Activated CD8-positive, alpha-beta memory T cell treated with anti-CD3 and anti-CD28 coated beads, Interleukin-2, amount 50 U/mL, for 48 hours (primary cell): ENCODE results near the gene TMEM37.

Experiments used
- DNase-seq: peaks from one replicate; pipeline ENCODE4 v3.0.0-alpha.2; 2020

Gene TMEM37

DNA sequence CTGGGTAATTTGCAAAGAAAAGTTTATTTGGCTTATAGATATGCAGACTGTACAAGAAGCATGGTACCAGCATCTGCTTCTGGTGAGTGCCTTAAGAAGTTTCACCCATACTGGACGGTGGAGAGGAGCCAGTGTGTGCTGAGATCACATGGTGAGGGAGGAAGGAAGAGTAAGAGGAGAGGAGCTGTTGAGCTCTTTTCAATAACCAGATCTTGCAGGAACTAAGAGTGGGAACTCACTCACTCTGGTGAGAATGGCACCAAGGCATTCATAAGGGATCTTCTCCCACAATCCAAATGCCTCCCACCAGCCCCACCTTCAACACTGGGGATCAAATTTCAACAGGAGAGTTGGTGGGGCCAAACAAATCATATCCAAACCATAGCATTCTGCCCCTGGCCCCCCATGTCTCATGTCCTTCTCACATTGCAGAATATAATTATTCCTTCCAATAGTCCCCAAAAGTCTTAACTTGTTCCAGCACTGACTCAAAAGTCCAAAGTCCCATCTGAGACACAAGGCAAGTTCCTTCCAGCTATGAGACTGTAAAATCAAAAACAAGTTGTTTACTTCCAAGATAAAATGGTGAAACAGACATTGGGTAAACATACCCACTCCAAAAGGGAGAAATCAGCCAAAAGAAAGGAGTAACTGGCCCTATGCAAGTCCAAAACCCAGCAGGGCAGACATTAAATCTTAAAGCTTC lies 11.7 kb upstream of the TMEM37 start:
- no peak for DNase-seq

- DNase-seq: no peak
Measured at GRCh38 chr2:119421304-119421703, 10.3 kb upstream of the TMEM37 start.

GRCh38 chr2:119421741-119422140 lies 9.9 kb upstream of the TMEM37 start:
- DNase-seq: no peak

DNA sequence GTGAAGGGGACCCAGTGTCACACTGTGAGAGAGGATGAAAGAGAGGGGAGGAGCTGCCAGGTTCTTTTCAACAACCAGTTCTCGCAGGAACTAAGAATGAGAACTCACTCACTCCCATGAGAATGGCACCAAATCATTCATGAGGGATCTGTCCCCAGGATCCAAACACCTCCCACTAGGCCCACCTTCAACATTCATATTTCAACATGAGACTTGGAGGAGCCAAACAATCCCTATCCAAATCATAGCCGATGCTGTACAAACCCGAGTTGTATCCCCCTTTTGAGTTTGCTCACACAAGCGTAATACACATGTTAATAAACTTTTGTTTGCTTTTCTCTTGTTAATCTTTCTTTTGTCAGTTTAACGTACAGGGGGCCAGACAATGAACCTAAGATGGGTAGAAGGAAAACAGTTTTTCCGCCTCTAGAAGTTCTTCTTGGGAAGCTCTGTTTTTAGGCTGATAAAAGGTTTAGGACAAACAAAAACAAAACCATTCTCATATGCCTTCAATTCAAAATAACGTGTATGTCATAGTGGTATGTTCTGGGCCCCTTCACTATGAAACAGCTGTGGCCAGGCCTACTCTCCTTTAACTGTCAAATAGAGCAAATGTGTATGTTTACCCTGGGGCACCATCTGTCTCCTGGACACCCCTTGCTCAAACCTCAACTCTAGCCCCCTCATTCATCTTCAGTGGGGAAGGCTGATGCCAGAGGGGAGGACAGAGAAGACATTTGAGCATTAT lies 9.1 kb upstream of the TMEM37 start:
- DNase-seq: no peak

DNA sequence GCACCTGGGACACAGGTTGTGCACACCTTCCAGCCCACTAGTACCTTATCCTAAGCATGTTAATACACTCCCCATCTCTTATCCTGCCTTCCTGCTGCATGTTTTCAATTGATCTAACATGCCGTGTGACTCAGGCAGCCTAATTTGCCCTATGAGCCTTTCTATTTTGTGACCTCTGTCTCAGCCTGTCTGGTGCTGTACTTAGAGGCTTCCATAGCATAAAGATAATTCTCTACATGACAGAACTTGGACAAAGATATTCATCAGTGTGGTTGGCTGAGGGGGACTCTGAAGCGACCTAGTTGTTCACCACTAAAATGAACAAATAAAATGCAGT lies 8.6 kb upstream of the TMEM37 start:
- DNase-seq: no peak

DNA sequence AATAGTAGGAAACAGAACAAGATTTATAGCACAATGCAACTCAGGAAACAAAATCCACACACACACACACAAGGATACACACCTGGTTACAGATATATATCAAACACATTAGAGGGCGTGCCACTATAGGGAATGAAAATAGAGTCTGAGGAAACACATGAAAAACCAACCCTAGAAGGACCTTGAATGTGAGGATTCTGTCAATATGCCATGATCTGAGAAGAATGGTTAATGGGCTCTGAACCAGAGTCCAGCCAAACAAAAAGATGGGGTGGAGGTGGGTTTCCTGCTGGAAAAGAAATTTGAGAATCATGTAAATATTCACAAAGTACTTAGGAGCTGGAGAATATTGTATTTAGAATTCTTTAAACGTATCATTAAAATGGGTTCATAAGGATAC lies 7.8 kb upstream of the TMEM37 start:
- DNase-seq: no peak

GRCh38 chr2:119424284-119425118 lies 7.2 kb upstream of the TMEM37 start:
- DNase-seq: no peak

GRCh38 chr2:119425119-119425405 lies 6.6 kb upstream of the TMEM37 start:
- no peak for DNase-seq

DNA sequence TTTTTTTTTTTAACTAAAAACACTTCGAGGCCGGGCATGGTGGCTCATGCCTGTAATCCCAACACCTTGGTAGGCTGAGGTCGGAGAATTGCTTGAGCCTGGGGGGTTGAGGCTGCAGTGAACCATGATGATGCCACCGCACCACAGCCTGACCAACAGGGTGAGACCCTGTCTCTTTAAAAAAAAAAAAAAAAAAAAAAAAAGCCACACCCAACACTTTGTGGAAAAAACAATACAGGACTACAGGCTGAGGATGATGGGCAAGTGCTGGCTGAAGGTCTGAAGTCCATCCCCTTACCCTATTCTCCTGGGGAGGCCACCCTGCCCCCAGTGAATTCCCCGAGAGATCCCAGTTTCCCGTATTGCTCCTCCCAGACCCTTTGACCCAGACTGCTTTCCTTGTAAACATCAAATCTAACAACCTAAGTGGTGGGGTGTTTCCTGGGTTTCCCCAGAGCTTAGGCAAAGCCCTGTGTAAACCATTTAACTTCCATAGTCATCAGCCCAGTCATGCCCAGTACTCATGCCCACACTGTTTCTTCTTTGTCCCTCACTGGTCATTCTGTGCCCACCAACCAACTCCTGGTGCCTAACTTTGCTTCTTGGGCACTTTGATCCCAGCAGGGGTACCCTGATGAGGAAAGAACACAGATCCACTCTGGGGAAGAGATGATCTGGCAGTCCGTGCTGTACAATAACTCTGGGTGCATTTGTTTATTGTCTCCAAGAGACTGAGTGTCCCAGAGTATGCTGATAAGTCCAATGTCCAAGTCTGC lies 5.8 kb upstream of the TMEM37 start:
- DNase-seq: no peak

- no peak for DNase-seq
Measured at GRCh38 chr2:119426396-119426675, 5.3 kb upstream of the TMEM37 start.

DNA sequence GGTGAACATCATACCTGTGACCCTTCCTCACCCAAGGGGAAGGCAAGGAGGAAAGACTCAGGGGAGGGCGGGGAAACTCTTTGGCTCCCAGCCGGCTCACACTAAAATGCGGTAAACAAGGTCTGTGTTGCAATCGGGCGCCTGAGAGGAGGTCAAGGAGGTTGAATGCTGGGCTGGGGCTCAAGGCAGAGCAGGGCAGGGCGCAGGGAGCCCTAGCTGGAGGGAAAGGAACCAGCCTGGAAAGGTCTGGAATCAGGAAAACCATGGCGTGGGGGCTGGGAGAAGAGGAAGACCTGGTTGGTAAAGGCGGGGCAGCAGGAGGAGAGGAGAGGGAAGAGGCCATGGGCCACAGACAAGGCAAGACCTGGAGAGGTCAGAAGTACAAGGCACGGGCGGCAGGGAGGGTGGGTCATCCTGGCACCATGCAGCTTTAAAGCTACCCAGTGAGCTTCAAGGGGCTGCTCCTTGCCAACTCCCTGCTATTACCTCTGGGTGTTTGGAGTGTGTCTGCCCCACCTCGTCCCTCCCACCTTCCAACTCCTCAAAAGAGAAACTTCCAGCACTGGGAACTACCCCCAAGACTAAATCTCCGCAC lies 4.8 kb upstream of the TMEM37 start:
- DNase-seq: no peak

DNA sequence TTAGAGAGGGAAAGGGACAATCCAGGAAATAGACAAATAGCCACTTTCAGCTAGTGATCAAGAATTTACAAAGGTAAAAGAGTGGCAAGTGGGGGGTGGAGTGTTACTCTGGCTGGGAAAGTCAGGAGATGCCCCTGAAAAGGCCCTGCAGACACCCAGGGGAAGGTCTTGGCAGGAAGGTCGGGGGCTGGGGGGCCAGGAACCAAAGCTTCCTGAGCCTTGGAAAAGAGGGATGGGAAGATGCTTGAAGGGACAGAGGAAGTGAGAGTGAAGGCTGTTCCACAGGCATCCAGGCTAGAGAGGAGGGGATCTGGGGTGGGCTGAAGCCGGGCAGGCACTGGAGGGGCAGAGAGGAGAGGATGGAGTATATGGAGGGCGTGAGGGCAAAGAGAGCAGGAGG lies 3.9 kb upstream of the TMEM37 start:
- no peak for DNase-seq

- DNase-seq: no peak
Measured at GRCh38 chr2:119428488-119429224, 3.0 kb upstream of the TMEM37 start.

- no peak for DNase-seq
Measured at GRCh38 chr2:119429225-119429981, 2.3 kb upstream of the TMEM37 start.

DNA sequence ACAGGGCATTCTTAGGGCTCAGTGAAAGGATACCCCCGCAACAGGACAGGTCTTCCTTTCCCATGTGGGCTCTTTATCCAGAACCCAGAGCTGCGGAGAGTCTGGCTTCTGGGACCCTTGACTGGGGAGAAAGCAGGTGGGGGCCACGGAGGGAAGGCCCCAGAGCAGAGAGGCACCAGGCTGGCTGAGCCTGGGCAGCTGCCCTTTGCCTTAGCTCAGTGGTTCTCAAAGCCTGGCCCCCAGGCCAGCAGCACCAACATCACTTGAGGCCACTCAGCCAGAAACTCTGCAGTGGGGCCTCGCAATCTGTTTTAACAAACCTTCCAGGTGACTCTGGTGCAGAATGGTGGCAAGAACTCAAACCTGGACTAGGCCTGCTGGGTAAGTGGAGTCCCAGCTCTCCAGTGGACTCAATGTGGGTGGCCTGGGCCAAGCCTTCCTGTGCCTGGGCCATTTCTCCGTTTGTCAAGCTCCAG lies 1.6 kb upstream of the TMEM37 start:
- DNase-seq: no peak

DNA sequence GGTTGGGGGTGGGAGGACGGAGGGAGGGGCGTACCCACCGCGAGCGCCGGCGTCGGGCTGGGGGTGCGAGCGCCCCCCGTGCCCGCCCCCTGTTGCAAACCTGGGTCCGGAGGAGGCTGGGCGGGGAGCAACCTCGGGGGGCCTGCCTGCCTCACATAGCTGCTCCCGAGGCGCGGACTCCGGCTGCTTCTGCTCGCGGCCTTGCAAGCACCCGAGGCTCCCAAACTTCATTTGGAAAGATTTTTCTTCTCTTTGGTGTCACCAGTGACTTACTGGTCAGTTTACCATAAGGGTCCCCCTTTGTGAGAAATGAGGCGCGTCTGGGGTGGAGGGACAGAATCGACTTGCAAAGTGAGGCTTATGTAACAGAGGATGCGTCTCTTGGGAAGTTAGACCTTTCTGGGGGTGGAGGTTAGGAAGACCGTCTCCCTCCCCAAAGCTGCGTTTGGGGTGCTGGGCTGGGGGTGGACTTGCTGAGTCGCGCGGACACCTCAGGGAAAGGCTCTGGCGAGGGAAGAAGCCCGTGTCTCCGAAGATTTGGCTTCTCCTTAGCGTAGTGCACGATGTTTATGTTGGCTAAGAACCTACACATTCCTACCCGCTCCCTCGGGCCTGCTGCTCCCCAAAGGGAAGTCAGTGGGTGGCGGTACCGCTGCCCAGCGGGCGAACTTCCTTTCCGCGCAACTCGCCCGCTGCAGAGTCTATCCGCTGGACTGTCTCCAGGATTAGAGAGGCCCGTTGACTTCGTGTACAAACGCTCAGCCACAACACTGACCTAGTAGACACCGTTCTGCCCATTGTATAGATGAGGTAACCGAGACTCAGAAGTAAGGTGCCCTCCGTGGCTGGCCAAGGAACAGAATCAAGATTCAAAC lies 559 bp downstream of the TMEM37 start:
- no peak for DNase-seq

- no peak for DNase-seq
Measured at GRCh38 chr2:119432851-119433522, 1.3 kb downstream of the TMEM37 start.

GRCh38 chr2:119433636-119434327 lies 2.1 kb downstream of the TMEM37 start:
- no peak for DNase-seq

DNA sequence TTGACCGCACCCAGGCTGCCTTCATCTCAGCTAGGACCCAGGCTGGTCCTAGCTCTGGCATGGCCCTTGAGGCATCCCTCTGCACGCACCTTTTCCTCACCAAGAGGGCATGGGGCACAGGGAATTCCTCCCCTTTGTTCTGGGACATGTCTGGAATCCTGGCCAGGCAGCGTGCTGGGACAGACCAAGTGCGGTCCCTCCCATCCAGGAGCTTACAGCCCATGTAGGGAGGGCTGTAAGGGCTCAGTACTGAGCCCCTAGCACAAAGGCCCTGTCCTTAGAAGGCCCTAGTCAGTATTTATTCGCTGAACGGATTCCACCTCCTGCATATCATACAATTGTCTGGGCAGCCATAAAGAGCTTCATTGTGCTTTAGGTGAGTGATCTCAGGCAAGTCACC lies 3.0 kb downstream of the TMEM37 start:
- no peak for DNase-seq
